Cardiac septum (tissue), 1 donor: ENCODE measurements around the gene HMX1. TPM values are rescaled to one million over a fixed set of nuclear protein-coding genes. Genes with fewer than 3 reads are reported as not detected.

Source experiments
- DNase-seq: peaks from one replicate; pipeline ENCODE4 v3.0.0-alpha.2; 2020; ENCODE audit warnings: low spot score
- intact Hi-C: fragments of 100-400 bp; cut with DNase I; formaldehyde crosslinking; loops from one replicate; pipeline ENCODE4 v1.14.0; 2022
- total RNA-seq: library from RNA; stranded (reverse); fragmentation: NEBNext Ultra II Directional; extraction: Animal tissue kit (Norgen Biotek cat#: 25700); gene quantifications from one replicate; pipeline ENCODE4 v1.2.1, GENCODE V29; 2021
- donor health status: DM: no; HTN: no; CAD: no.

The HMX1 gene
- total RNA-seq, 1 donor from 2014 or later, result not detected

GRCh38 chr4:8835521-8836365 is 35.9 kb downstream of the HMX1 start:
- intact Hi-C loops, result no loop called here
- peak; percentile 44 for DNase-seq

DNA sequence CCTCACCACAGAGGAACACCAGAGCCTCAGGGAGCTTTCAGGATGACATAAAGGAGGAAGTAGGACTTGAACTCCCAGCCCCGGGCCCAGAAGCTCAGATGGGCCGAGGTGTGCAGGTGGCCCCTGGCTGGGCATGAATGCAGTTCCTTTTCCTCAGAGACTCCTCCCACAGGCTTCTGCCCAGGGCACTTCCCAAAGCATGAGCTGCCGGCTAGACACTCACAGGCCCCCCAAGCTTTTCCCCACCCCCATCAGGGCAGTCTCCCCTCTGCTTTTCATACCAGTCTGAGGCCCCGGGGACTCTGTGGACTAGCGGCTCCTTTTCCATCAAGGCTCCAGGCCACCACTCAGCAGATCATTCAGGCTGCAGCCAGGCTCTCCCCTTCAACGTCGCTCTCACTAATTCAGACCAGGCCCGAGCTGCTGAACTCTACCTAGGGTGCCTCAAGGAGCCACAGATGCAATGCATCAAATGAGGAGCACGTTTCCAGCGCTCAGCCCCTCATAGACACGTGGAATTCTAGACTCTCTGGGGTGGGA is 36.9 kb downstream of the HMX1 start:
- DNase-seq, result peak; percentile 27
- intact Hi-C loops, result no loop called here

DNA sequence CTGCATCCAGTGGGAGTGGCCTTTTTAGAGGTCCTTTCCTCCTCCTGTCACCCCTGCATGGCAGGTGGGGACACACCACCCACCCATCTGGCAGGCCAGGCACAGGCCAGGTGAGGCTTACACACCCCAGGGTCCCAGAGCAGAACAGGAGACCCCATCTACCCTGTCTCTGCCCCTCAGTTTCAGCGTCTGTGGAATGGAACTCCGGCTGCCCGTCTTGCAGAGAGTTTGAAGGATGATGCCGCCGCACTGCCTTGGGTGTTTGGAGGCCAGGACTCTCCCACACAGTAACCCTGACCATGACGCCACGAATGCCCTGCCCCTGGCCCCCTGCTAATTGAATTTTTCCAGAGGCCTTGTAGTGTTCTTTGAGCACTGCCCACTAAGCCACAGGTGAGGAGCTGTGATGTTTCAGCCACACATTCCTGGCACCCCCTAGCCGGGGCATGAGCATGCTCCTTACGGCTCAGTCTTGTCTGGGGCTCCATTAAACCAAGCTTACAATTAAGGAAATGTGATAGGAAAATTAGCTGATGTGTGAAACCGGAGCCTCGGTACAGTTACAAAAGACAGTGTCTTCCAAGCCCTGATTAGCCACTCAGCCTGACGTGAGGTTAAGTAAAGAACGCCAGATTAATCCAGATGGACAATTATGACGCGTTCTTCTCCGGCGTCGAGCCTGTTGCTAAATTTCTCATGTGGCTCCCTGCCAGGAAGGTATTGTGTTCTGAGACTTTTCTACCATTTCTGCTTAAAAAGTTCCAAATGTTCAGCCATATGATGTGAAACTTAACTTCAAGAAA is 39.3 kb downstream of the HMX1 start:
- DNase-seq, result peak; percentile 55
- intact Hi-C loops, result no loop called here

GRCh38 chr4:8831221-8832112 is 40.2 kb downstream of the HMX1 start:
- intact Hi-C loops, result no loop called here
- DNase-seq, result peak; percentile 63

DNA sequence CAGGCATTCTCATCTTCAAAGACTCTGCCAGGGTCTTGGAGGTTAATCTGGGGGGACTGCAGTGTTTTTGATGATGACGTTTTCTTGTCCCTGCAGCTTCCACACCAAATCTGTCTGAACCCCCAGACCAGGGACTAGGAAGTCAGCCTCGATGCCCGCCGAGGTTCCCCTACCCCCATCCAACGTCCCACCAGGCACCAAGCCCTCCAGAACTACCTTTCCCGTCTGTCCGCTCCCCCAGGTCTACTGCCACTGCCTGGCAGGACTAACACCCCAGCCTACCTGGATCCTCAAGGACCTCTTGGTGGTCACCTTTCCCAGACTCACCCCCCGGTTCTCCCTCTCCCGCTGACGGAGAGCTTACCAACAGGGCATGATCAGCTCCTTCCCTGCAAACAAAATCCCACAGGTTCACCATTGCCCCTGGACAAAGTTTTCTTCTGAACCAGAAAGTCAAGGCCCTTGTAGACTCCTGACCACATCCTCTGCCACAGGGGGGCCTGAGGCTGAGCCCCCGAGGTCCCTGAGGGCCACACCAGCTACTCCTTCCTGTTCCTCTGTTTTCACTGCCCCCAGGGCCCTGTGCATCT is 40.9 kb downstream of the HMX1 start:
- intact Hi-C loops, result no loop called here
- DNase-seq, result peak; percentile 71

DNA sequence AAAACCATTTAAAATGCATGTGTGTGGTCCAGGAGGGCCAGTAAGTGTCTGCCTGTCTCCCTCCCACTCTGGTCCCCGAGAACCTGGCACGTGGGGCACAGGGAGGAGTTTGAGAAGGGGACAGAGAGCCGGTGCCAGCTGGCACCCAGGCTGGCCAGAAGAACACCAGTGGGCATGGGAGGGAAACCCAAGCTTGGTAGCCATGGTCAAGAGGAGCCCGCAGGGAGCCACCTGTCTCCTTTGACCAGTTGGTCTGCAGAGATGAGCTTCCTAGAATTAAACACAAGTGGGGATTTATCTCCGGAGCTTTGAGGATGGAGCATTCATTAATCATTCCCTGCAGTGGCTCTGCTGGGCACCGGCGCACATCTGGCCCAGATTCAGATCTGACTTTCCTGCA is 41.6 kb downstream of the HMX1 start:
- intact Hi-C loops, result no loop called here
- peak; percentile 47 for DNase-seq

- peak; percentile 47 for DNase-seq
- intact Hi-C loops, result no loop called here
Measured at GRCh38 chr4:8829584-8829983, 42.1 kb downstream of the HMX1 start.

DNA sequence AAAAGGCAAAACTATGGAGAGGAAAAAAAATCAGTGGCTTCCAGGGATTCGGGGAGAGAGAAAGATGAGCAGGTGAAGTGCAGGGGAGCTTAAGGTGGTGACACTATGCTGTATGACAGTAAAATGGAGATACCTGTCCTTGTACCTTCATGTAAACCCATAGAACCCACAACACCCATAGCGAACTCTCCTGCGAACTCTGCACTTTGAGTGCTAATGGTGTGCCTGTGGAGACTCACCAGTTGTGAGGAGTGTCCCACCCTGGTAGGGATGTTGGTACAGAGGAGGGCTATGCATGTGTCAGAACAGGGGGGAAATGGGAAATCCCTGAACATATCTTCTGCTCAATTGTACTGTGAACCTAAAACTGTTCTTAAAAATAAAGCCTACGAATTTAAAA is 42.8 kb downstream of the HMX1 start:
- intact Hi-C loops, result no loop called here
- peak; percentile 33 for DNase-seq

- peak; percentile 72 for DNase-seq
- intact Hi-C loops, result no loop called here
Measured at GRCh38 chr4:8821151-8821950, 50.3 kb downstream of the HMX1 start.

- intact Hi-C loops, result no loop called here
- DNase-seq, result peak; percentile 74
Measured at GRCh38 chr4:8820178-8821102, 51.2 kb downstream of the HMX1 start.

GRCh38 chr4:8819473-8820177 is 52.0 kb downstream of the HMX1 start:
- intact Hi-C loops, result no loop called here
- DNase-seq, result peak; percentile 44

DNA sequence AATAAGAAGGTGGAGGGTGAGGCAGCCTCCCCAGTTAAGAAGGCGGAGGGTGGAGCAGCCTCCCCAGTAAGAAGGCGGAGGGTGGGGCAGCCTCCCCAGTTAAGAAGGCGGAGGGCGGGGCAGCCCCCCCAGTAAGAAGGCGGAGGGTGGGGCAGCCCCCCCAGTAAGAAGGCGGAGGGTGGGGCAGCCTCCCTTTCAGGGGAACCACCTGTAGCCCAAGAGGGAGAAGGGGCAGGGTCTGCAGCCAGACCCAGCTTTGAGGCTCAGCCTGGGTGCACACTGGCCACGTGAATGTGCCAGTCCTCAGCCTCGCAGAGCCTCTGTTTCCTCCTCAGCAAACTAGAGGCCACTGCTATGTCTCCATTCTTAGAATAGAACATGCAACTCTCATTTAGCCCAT is 52.6 kb downstream of the HMX1 start:
- peak; percentile 35 for DNase-seq
- intact Hi-C loops, result no loop called here

- peak; percentile 49 for DNase-seq
- intact Hi-C loops, result no loop called here
Measured at GRCh38 chr4:8818063-8818881, 53.4 kb downstream of the HMX1 start.

DNA sequence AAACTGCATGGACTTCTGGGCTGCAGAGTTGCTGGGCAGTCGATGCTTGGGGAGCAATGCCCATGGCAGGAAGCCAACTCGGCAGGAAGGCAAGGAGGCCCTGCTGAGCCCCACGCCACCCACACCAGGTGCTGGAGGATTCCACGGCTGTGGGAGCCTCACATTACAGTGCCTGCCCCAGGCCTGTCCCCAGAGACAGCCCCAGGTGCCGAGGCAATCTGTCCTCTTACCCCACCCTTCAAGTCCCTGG is 53.9 kb downstream of the HMX1 start:
- DNase-seq, result peak; percentile 9
- intact Hi-C loops, result no loop called here

DNA sequence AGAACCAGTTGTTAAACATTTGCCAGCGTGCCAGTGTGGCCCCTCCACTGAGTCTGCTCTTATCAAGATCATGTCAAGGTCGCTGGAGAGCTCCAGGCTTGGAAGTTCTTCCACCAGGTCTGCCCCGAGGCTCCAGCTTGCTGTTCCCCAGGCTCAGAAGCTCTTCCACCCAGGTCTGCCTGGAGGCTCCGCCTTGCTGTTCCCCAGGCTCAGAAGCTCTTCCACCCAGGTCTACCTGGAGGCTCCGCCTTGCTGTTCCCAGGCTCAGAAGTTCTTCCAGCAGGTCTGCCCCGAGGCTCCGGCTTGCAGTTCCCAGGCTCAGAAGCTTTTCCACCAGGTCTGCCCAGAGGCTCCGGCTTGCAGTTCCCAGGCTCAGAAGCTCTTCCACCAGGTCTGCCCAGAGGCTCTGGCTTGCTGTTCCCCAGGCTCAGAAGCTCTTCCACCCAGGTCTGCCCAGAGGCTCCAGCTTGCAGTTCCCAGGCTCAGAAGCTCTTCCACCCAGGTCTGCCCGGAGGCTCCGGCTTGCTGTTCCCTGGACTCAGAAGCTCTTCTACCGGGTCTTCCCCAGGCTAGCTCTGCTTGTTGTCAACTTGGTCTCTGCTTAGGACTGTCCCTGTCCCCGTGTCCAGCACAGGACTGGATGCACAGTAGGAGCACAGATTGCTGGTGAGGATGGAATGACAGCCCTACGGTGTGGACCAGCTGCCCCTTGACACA is 54.4 kb downstream of the HMX1 start:
- DNase-seq, result peak; percentile 27
- intact Hi-C loops, result no loop called here
